GM23338 (cell line): ENCODE results near the gene SEMA6D. TPM values are rescaled to one million over a fixed set of nuclear protein-coding genes. Genes with fewer than 3 reads are reported as not detected.

ENCODE experiments used
- ATAC-seq: fragments of 200-7000 bp; cut with Tn5 transposase; 3 replicates; pipeline ENCODE4 v1.9.1; 2020
- DNase-seq: peaks from one replicate; pipeline ENCODE4 v3.0.0-alpha.2; 2015; ENCODE audit warnings: low spot score
- H2AFZ ChIP-seq: fragments of 200-600 bp; sonication (generic); 2 replicates; pipeline ENCODE4 v1.8.0; 2016; ENCODE audit warnings: antibody characterized with exemption, mild to moderate bottlenecking, moderate library complexity
- H3F3A ChIP-seq: fragments of 200-600 bp; sonication (generic); replicated peaks from 2 replicates; pipeline ENCODE4 v1.8.0; 2017; ENCODE audit warnings: antibody characterized with exemption, mixed run types, low read depth
- H3K27ac ChIP-seq: fragments of 200-600 bp; sonication (generic); 2 replicates; pipeline ENCODE4 v1.6.1; 2016; ENCODE audit warnings: low read depth
- H3K27me3 ChIP-seq: fragments of 200-600 bp; sonication (generic); 2 replicates; pipeline ENCODE4 v1.8.0; 2016; ENCODE audit warnings: mild to moderate bottlenecking, mixed run types, moderate library complexity; ENCODE audit not compliant: insufficient read depth
- H3K36me3 ChIP-seq: fragments of 200-600 bp; sonication (generic); 2 replicates; pipeline ENCODE4 v1.8.0; 2016; ENCODE audit warnings: mild to moderate bottlenecking; ENCODE audit not compliant: insufficient read depth
- H3K4me1 ChIP-seq: fragments of 200-600 bp; sonication (generic); 2 replicates; pipeline ENCODE4 v1.8.0; 2016; ENCODE audit warnings: mild to moderate bottlenecking, moderate library complexity; ENCODE audit not compliant: insufficient read depth
- H3K4me2 ChIP-seq: fragments of 200-600 bp; sonication (generic); 2 replicates; pipeline ENCODE4 v1.7.1; 2017; ENCODE audit warnings: mixed run types
- H3K4me3 ChIP-seq: fragments of 200-600 bp; sonication (generic); 2 replicates; pipeline ENCODE4 v1.6.1; 2016; ENCODE audit warnings: mixed run types
- H3K79me2 ChIP-seq: fragments of 200-600 bp; sonication (generic); replicated peaks from 2 replicates; pipeline ENCODE4 v1.8.0; 2017; ENCODE audit warnings: mild to moderate bottlenecking; ENCODE audit not compliant: insufficient read depth
- H3K9me2 ChIP-seq: fragments of 200-600 bp; sonication (generic); 2 replicates; pipeline ENCODE4 v1.8.0; 2017; ENCODE audit not compliant: insufficient read depth
- H4K20me1 ChIP-seq: fragments of 200-600 bp; sonication (generic); replicated peaks from 2 replicates; pipeline ENCODE4 v1.8.0; 2017; ENCODE audit warnings: mild to moderate bottlenecking; ENCODE audit not compliant: insufficient read depth
- H3K27ac Mint-ChIP-seq: 2 replicates; pipeline ENCODE4 v1.8.0; 2020; ENCODE audit warnings: inconsistent platforms, mild to moderate bottlenecking, moderate library complexity, mixed read lengths
- H3K27me3 Mint-ChIP-seq: 3 replicates; pipeline ENCODE4 v1.8.0; 2022; ENCODE audit warnings: low read depth, mild to moderate bottlenecking, moderate library complexity, mixed read lengths, inconsistent platforms; ENCODE audit not compliant: insufficient read depth, poor library complexity
- H3K36me3 Mint-ChIP-seq: 3 replicates; pipeline ENCODE4 v1.8.0; 2021; ENCODE audit warnings: low read depth, mild to moderate bottlenecking, inconsistent platforms, moderate library complexity, mixed read lengths
- H3K4me1 Mint-ChIP-seq: 3 replicates; pipeline ENCODE4 v1.8.0; 2020; ENCODE audit warnings: mild to moderate bottlenecking, inconsistent platforms, mixed read lengths
- H3K4me3 Mint-ChIP-seq: 3 replicates; pipeline ENCODE4 v1.8.0; 2021; ENCODE audit warnings: moderate library complexity, mild to moderate bottlenecking, inconsistent platforms, mixed read lengths
- H3K9me3 Mint-ChIP-seq: 3 replicates; pipeline ENCODE4 v1.8.0; 2020; ENCODE audit warnings: moderate library complexity, mild to moderate bottlenecking, inconsistent platforms, mixed read lengths
- CREB1 ChIP-seq: fragments of 250-450 bp; sonication (Bioruptor Pico); IDR thresholded peaks from 2 replicates; pipeline ENCODE4 v1.5.0; 2020; ENCODE audit warnings: low read depth, mild to moderate bottlenecking, moderate library complexity
- EZH2 ChIP-seq: fragments of 200-600 bp; sonication (generic); IDR thresholded peaks from one replicate; pipeline ENCODE4 v1.8.0; 2017; ENCODE audit warnings: antibody characterized with exemption, mild to moderate bottlenecking, low read depth; ENCODE audit not compliant: unreplicated experiment
- EZH2phosphoT487 ChIP-seq: fragments of 200-600 bp; sonication (generic); IDR thresholded peaks from one replicate; pipeline ENCODE4 v1.8.1; 2018; ENCODE audit warnings: antibody characterized with exemption; ENCODE audit not compliant: unreplicated experiment
- JUNB ChIP-seq: IDR thresholded peaks from one replicate; pipeline ENCODE4 v1.6.1; 2016; ENCODE audit warnings: antibody characterized with exemption; ENCODE audit not compliant: unreplicated experiment
- NANOG ChIP-seq: IDR thresholded peaks from 2 replicates; pipeline ENCODE4 v1.6.1; 2016; ENCODE audit warnings: antibody characterized with exemption, borderline replicate concordance
- POLR2AphosphoS5 ChIP-seq: IDR thresholded peaks from 2 replicates; pipeline ENCODE4 v1.6.1; 2016; ENCODE audit warnings: antibody characterized with exemption, low read depth
- STAT1 ChIP-seq: IDR thresholded peaks from one replicate; pipeline ENCODE4 v1.6.1; 2016; ENCODE audit warnings: antibody characterized with exemption; ENCODE audit not compliant: unreplicated experiment
- ZNF114 ChIP-seq: fragments of 250-450 bp; sonication (Bioruptor Pico); IDR thresholded peaks from 2 replicates; pipeline ENCODE4 v1.5.0; 2020; ENCODE audit warnings: mild to moderate bottlenecking, moderate library complexity
- ZNF331 ChIP-seq: fragments of 250-450 bp; sonication (Bioruptor Pico); IDR thresholded peaks from 2 replicates; pipeline ENCODE4 v1.5.0; 2020; ENCODE audit warnings: low read depth, mild to moderate bottlenecking, moderate library complexity
- polyA plus RNA-seq: library from polyadenylated mRNA; unstranded; fragments of >200 nt; fragmentation: Nextera tagmentation; extraction: Ambion mirVana; gene quantifications from 2 replicates; pipeline ENCODE4 v1.2.1, GENCODE V29; 2016
- total RNA-seq: library from RNA; depleted of rRNA; stranded (reverse); fragments of >200 nt; shearing (Covaris generic); gene quantifications from 2 replicates; pipeline ENCODE4 v1.2.3, GENCODE V29; 2014
- TF ChIP-seq, protein P1 (sequence below), 2 experiments: fragments of 200-600 bp in 1 of 2; sonication (generic) in 1 of 2; conservative IDR thresholded peaks; 2 replicates each; pipeline versions ENCODE4 v1.5.1 to v1.6.1; 2016 to 2017; ENCODE audit warnings: antibody characterized with exemption in 2 of 2, low read depth in 2 of 2, mild to moderate bottlenecking in 2 of 2, moderate library complexity in 1 of 2
- TF ChIP-seq, protein P2 (sequence below): IDR thresholded peaks from 2 replicates; pipeline ENCODE4 v1.6.1; 2016; ENCODE audit warnings: antibody characterized with exemption
- TF ChIP-seq, protein P3 (sequence below): IDR thresholded peaks from one replicate; pipeline ENCODE4 v1.6.1; 2018; ENCODE audit warnings: antibody characterized with exemption; ENCODE audit not compliant: unreplicated experiment

The SEMA6D gene
- total and polyA plus RNA-seq, 2 experiments from 2014 or later: 0.37 to 0.97 TPM

DNA sequence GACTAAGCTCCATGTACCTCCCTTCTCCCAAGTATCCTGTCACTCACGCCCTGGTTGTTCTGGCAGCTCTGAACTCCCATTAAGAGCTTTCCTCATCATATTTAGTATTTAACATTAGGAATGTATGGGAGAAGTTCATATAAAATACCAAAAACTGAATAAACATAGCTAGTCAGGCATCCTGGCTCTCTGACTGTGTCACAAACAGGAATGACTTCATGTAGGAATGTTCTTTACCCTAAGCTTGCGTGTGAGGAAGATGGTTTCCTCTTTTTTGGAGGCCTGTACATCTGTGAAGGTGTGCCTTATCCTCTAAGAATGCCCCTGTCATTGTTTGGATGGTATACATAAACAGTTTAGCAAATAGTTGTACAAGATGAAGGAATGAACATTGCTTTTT, 38.6 kb downstream of the SEMA6D start:
- peaks cover 7% of the 10 kb centered on the region for H3K9me2 ChIP-seq
- H3F3A ChIP-seq: no peaks in the 10 kb centered on the region
- H3K27ac Mint-ChIP-seq: no peak overlapping the region
- no peak overlapping the region for H3K27ac ChIP-seq
- peaks cover 7% of the 10 kb centered on the region for H3K4me1 Mint-ChIP-seq
- no peaks in the 10 kb centered on the region for H3K79me2 ChIP-seq
- peaks cover 2% of the 10 kb centered on the region for H3K27me3 Mint-ChIP-seq
- H3K36me3 ChIP-seq: 0 out of 2 replicates have a peak, but pooled peaks cover 13% of the 10 kb centered on the region
- no peak overlapping the region for H3K4me3 ChIP-seq
- no peak for TF ChIP-seq ZNF331
- no peak for TF ChIP-seq STAT1
- no peak for TF ChIP-seq ZNF114 (CRISPR knock-in tag)
- no peak for TF ChIP-seq EZH2
- no peak for TF ChIP-seq CREB1 (CRISPR knock-in tag)
- TF ChIP-seq, protein P1, sequence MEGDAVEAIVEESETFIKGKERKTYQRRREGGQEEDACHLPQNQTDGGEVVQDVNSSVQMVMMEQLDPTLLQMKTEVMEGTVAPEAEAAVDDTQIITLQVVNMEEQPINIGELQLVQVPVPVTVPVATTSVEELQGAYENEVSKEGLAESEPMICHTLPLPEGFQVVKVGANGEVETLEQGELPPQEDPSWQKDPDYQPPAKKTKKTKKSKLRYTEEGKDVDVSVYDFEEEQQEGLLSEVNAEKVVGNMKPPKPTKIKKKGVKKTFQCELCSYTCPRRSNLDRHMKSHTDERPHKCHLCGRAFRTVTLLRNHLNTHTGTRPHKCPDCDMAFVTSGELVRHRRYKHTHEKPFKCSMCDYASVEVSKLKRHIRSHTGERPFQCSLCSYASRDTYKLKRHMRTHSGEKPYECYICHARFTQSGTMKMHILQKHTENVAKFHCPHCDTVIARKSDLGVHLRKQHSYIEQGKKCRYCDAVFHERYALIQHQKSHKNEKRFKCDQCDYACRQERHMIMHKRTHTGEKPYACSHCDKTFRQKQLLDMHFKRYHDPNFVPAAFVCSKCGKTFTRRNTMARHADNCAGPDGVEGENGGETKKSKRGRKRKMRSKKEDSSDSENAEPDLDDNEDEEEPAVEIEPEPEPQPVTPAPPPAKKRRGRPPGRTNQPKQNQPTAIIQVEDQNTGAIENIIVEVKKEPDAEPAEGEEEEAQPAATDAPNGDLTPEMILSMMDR (conservative IDR thresholded peaks at IDR 0.05; ENCODE audit: low read depth in 2 of 2): no peak
- TF ChIP-seq JUNB: no peak
- TF ChIP-seq, protein P2, sequence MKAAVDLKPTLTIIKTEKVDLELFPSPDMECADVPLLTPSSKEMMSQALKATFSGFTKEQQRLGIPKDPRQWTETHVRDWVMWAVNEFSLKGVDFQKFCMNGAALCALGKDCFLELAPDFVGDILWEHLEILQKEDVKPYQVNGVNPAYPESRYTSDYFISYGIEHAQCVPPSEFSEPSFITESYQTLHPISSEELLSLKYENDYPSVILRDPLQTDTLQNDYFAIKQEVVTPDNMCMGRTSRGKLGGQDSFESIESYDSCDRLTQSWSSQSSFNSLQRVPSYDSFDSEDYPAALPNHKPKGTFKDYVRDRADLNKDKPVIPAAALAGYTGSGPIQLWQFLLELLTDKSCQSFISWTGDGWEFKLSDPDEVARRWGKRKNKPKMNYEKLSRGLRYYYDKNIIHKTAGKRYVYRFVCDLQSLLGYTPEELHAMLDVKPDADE: no peak
- DNase-seq (no peak), ATAC-seq (no peak)
- no peak overlapping the region for H3K4me2 ChIP-seq
- no peak overlapping the region for H3K4me3 Mint-ChIP-seq
- peaks cover 16% of the 10 kb centered on the region for H3K36me3 Mint-ChIP-seq
- H3K9me3 Mint-ChIP-seq: peaks cover 34% of the 10 kb centered on the region
- H4K20me1 ChIP-seq: no peaks in the 10 kb centered on the region
- H3K27me3 ChIP-seq: no peaks in the 10 kb centered on the region
- 0 out of 2 replicates have a peak, but pooled peaks cover 6% of the 10 kb centered on the region for H3K4me1 ChIP-seq
- H2AFZ ChIP-seq: no peak overlapping the region

DNA sequence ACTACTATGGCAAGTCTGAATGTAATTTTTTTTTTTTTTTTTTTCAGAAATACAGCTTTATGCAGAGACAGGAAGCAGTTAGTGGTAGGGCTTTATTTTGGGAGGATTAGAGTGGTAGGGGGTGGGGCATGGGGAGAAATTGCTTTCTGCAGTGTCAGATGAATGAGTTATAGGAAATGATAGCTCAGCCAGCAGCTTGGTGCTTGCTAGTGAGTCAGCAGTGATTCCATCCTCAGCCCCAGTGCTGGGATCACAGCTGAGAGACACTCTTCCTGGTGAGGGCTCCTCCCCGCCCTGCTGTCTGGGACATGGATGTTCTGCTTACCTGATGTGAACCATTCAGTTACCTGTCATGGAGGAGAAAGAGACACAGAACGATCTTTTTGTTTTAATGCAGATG, 39.6 kb downstream of the SEMA6D start:
- no peak overlapping the region for H3K4me2 ChIP-seq
- Mint-ChIP-seq H3K9me3 (peaks cover 32% of the 10 kb centered on the region), H3K27me3 (peaks cover 2% of the 10 kb centered on the region), H3K4me1 (peaks cover 7% of the 10 kb centered on the region), H3K4me3 (no peak overlapping the region), H3K36me3 (peaks cover 16% of the 10 kb centered on the region), H3K27ac (no peak overlapping the region)
- H3K27ac ChIP-seq: no peak overlapping the region
- no peaks in the 10 kb centered on the region for H4K20me1 ChIP-seq
- TF ChIP-seq JUNB (no peak), ZNF114 (CRISPR knock-in tag) (no peak), STAT1 (no peak), NANOG (no peak), EZH2phosphoT487 (no peak), POLR2AphosphoS5 (no peak), EZH2 (no peak)
- TF ChIP-seq, protein P1 (conservative IDR thresholded peaks at IDR 0.05; ENCODE audit: low read depth in 2 of 2): no peak
- TF ChIP-seq, protein P3, sequence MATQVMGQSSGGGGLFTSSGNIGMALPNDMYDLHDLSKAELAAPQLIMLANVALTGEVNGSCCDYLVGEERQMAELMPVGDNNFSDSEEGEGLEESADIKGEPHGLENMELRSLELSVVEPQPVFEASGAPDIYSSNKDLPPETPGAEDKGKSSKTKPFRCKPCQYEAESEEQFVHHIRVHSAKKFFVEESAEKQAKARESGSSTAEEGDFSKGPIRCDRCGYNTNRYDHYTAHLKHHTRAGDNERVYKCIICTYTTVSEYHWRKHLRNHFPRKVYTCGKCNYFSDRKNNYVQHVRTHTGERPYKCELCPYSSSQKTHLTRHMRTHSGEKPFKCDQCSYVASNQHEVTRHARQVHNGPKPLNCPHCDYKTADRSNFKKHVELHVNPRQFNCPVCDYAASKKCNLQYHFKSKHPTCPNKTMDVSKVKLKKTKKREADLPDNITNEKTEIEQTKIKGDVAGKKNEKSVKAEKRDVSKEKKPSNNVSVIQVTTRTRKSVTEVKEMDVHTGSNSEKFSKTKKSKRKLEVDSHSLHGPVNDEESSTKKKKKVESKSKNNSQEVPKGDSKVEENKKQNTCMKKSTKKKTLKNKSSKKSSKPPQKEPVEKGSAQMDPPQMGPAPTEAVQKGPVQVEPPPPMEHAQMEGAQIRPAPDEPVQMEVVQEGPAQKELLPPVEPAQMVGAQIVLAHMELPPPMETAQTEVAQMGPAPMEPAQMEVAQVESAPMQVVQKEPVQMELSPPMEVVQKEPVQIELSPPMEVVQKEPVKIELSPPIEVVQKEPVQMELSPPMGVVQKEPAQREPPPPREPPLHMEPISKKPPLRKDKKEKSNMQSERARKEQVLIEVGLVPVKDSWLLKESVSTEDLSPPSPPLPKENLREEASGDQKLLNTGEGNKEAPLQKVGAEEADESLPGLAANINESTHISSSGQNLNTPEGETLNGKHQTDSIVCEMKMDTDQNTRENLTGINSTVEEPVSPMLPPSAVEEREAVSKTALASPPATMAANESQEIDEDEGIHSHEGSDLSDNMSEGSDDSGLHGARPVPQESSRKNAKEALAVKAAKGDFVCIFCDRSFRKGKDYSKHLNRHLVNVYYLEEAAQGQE: no peak
- TF ChIP-seq, protein P2: no peak
- H3K4me3 ChIP-seq: no peak overlapping the region
- H3F3A ChIP-seq: no peaks in the 10 kb centered on the region
- no peak overlapping the region for H2AFZ ChIP-seq
- H3K27me3 ChIP-seq: no peaks in the 10 kb centered on the region
- H3K36me3 ChIP-seq: 0 out of 2 replicates have a peak, but pooled peaks cover 13% of the 10 kb centered on the region
- ATAC-seq (peak; percentile 32; the same call in 2 of the 3 replicates), DNase-seq (no peak)
- H3K4me1 ChIP-seq: 0 out of 2 replicates have a peak, but pooled peaks cover 6% of the 10 kb centered on the region
- no peaks in the 10 kb centered on the region for H3K79me2 ChIP-seq
- peaks cover 3% of the 10 kb centered on the region; the same call in 1 of the 2 replicates for H3K9me2 ChIP-seq
